Stomach (tissue), 4 donors: ENCODE results near the gene VPS13D.

ENCODE experiments used
- POLR2AphosphoS5 ChIP-seq, 3 donors: sonication (generic); formaldehyde crosslinking; IDR thresholded peaks; one replicate each; pipeline ENCODE4 v1.6.1; 2016; ENCODE audit warnings: antibody characterized with exemption in 3 of 3
- TF ChIP-seq, protein P1 (sequence below), 7 experiments: fragments of 450-650 bp in 4 of 7; fragments of 200-600 bp in 3 of 7; sonication (generic) in 3 of 7; IDR thresholded peaks; one replicate each; pipeline ENCODE4 v1.5.1; 2016 to 2019; ENCODE audit warnings: antibody characterized with exemption in 7 of 7, control low read depth in 2 of 7, mild to moderate bottlenecking in 1 of 7

- no peak for TF ChIP-seq POLR2AphosphoS5 (IDR thresholded peaks at IDR 0.05)
- TF ChIP-seq, protein P1, sequence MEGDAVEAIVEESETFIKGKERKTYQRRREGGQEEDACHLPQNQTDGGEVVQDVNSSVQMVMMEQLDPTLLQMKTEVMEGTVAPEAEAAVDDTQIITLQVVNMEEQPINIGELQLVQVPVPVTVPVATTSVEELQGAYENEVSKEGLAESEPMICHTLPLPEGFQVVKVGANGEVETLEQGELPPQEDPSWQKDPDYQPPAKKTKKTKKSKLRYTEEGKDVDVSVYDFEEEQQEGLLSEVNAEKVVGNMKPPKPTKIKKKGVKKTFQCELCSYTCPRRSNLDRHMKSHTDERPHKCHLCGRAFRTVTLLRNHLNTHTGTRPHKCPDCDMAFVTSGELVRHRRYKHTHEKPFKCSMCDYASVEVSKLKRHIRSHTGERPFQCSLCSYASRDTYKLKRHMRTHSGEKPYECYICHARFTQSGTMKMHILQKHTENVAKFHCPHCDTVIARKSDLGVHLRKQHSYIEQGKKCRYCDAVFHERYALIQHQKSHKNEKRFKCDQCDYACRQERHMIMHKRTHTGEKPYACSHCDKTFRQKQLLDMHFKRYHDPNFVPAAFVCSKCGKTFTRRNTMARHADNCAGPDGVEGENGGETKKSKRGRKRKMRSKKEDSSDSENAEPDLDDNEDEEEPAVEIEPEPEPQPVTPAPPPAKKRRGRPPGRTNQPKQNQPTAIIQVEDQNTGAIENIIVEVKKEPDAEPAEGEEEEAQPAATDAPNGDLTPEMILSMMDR (IDR thresholded peaks at IDR 0.05): no peak
These were observed 247.5 kb downstream of the VPS13D start for GRCh38 chr1:12477314-12477713.
